Fibroblast of lung (primary cell): ENCODE results near the gene TRMU.

Experiments
- EZH2 ChIP-seq: IDR thresholded peaks from 2 replicates; pipeline ENCODE4 v1.5.1; 2012; ENCODE audit warnings: low read length, control low read depth, mild to moderate bottlenecking; ENCODE audit errors: missing control alignments
- TF ChIP-seq, protein P1 (sequence below), 2 donors: IDR thresholded peaks in 1 of 2; conservative IDR thresholded peaks in 1 of 2; 1 replicate in 1 of 2; 2 replicates in 1 of 2; pipeline ENCODE4 v1.5.1; 2011 to 2012; ENCODE audit warnings: low read length in 2 of 2, control low read depth in 1 of 2, inconsistent platforms in 1 of 2, low read depth in 1 of 2, mild to moderate bottlenecking in 1 of 2

DNA sequence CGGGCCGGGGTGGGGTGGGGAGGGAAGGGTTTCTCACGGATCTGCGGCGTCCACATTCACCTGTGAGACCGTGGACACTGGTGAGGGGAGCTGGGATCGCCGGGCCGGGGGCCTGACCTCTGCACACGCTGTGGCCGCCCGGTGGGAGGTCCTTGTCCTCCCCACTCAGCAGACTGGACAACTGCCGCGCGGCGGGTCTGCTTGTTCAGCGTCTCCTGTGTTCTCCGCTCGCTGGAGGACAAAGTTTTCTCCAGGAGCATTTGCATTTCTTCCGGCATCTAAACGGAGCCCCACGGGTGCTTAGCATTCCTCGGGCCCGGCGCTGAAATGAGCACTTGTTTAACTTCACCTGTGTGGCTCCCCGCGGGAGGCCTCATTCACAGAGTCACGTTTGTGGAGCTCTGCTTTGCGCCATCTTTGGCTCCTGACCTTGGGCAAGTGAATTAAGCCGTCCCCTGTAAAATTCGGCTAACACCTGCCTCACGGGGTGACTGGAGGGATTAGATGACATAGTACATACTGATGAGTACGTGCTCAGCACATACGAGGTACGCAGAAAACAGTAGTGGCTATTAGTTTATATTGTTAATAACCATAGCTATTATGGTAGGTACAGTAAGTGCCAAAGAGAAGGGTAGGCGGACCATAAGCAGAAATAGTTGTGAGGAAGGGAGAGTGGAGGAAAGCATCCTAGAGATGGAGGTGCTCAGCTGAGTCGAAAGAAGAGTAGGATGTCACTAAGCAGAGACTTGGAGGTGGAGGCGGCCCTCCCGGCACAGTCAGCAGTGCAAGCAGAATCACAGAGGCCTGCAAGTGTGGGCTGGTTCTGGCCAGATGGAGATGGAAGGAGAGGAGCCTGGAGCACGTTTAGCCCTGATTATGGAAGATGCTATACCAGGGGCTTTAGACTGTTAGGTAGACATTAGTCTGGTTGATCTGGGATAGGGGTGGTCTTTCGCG lies 885 bp downstream of the TRMU start:
- TF ChIP-seq, protein P1, sequence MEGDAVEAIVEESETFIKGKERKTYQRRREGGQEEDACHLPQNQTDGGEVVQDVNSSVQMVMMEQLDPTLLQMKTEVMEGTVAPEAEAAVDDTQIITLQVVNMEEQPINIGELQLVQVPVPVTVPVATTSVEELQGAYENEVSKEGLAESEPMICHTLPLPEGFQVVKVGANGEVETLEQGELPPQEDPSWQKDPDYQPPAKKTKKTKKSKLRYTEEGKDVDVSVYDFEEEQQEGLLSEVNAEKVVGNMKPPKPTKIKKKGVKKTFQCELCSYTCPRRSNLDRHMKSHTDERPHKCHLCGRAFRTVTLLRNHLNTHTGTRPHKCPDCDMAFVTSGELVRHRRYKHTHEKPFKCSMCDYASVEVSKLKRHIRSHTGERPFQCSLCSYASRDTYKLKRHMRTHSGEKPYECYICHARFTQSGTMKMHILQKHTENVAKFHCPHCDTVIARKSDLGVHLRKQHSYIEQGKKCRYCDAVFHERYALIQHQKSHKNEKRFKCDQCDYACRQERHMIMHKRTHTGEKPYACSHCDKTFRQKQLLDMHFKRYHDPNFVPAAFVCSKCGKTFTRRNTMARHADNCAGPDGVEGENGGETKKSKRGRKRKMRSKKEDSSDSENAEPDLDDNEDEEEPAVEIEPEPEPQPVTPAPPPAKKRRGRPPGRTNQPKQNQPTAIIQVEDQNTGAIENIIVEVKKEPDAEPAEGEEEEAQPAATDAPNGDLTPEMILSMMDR (conservative IDR thresholded peaks at IDR 0.05 in 1 of 2, IDR thresholded peaks at IDR 0.05 in 1 of 2; ENCODE audit: low read depth in 1 of 2, low read length in 2 of 2) = no peak
- TF ChIP-seq EZH2 = no peak
